ENCODE measurements around the gene CR1.
"Not testable (repeated sequence)": the region's sequence is repeated elsewhere in the genome, so short reads cannot be mapped to it uniquely, and the experiment has no call there.

Gene CR1

DNA sequence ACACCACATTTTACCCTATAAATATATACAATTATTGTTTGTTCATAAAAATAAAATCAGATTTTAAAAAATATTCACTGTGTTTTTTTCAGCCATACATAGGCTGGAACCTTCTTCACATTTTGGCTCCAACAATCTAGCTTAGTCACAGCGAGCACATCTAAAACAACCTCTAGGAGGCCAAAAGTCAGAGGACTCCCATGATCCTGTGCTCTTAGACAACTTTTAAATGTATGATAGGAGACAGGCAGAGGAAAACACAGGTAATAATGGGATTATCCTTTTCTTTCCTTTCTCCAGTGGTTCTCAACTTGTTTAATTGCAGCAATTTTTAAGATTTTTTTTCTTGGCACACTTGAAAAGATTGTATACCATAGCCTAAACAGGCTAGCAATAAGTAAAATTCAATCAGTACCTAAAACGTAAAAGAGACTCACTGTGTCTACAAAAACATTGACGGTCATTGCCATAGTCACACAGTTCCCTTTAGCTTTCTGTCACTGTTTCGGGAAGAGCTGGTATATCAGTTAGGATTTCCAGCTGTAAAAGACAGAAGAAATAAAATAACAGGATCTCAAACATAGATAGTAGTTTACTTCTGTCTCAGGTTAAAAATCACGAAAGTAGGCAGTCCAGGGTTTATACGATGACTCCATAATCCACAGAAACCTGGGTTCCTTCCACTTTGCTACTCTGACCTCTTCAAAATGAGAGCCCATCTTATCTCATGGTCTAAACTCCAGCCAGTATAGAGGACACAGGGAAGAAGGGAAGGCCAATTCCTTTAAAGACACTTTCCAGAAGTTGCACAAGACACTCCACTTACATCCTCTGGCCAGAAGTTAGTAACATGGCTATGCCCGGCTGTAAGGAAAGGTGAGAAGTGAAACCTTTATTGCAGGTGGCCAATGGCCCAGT, 109.7 kb downstream of the CR1 start:
- Mint-ChIP-seq H3K4me1 (no peaks in the 10 kb centered on the region), H3K4me3 (no peak overlapping the region), H3K9me3 (no peaks in the 10 kb centered on the region), H3K27ac (no peak overlapping the region), H3K27me3 (no peaks in the 10 kb centered on the region)
- DNase-seq (no peak), ATAC-seq (no peak)

DNA sequence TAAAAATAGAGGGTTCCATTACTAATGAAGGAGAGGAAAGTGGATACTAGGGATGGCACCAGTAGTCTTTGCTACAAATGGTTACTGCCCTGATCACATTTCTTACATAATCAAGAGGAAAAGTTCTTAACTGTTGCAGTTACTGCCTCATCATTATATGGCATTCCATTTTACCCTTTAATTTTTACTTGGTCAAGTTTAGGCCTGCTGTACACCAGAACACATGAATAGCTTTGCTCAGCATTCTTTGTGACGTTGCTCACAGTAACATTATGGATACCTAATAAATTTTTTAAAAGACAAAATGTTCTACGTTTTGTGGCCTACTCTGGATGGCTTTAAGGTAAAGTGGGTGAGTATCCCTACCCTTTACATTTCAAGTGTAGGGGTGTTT, 110.4 kb downstream of the CR1 start:
- no peaks in the 10 kb centered on the region for H3K4me1 Mint-ChIP-seq
- no peak for ATAC-seq
- no peaks in the 10 kb centered on the region for H3K27me3 Mint-ChIP-seq
- no peaks in the 10 kb centered on the region for H3K9me3 Mint-ChIP-seq
- H3K27ac Mint-ChIP-seq = no peak overlapping the region
- no peak for DNase-seq
- no peak overlapping the region for H3K4me3 Mint-ChIP-seq

DNA sequence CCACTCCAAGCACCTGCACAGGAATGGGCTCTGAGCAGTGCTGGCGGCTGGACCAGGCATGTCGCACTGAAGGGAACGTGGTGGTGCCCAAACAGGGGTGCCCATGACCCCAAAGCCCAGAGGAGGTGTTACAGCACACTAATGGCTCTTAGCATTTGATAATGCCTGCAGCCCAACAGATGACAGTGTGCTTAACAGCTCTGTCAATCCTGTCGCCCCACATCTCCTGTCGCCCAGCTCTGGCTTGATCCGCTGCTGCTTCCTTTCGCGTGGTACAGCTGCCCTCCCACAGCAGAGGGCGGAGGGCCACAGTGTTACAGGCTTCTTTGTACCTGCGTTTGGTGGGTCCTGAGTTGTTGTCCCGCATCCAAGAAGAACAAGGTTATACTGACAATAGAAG, 116.8 kb downstream of the CR1 start:
- Mint-ChIP-seq H3K27ac (no peak overlapping the region), H3K4me3 (no peak overlapping the region), H3K27me3 (no peaks in the 10 kb centered on the region), H3K4me1 (no peaks in the 10 kb centered on the region), H3K9me3 (no peaks in the 10 kb centered on the region)
- ATAC-seq (no peak), DNase-seq (no peak)

DNA sequence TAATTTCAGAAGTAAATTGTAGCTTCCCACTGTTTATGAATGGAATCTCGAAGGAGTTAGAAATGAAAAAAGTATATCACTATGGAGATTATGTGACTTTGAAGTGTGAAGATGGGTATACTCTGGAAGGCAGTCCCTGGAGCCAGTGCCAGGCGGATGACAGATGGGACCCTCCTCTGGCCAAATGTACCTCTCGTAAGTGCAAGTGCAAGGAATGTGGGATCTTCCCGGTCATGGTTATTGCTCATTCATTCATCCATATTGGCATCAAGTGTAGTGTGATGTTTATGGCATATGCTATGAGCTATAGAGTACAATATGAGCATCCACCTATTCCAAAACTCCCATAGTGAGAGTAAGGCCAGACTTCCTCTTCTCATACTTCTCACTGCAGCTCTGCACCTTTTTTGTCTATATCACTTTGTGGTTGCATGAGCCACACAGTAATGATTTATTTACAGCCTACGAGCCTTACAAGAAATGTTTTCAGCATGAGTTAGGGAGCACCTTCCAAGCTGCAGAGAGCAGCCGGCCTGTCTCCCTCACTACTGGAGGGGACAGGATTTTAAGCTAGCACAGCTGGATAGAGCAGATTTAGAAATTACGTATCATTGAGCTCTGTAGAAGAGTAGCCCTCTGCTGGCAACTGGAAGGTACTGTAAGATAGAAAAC, 124.0 kb downstream of the CR1 start:
- no peaks in the 10 kb centered on the region for H3K4me1 Mint-ChIP-seq
- H3K27me3 Mint-ChIP-seq = no peaks in the 10 kb centered on the region
- H3K27ac Mint-ChIP-seq = no peak overlapping the region
- H3K9me3 Mint-ChIP-seq = no peaks in the 10 kb centered on the region
- DNase-seq (peak in 1 of 2 donors; percentile 19), ATAC-seq (peak; percentile 85)
- H3K4me3 Mint-ChIP-seq = no peak overlapping the region

DNA sequence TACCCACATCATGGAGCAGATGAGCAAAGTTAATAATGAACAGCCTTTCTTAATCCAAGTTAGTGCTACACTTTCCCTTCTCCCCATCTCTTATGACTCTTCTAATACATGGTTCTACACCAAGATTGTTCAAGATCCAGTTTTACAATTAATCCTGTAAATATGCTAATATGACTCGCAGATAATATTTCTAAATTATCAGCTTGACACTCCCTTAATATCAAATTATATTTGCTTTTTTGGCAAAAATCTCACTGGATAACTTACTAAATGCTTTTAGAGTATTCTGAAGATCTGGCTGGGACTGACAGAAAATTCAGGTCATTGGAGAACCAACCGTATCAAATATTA, 124.6 kb downstream of the CR1 start:
- Mint-ChIP-seq H3K4me3 (no peak overlapping the region), H3K9me3 (no peaks in the 10 kb centered on the region), H3K27ac (no peak overlapping the region), H3K4me1 (no peaks in the 10 kb centered on the region), H3K27me3 (no peaks in the 10 kb centered on the region)
- no peak for DNase-seq
- ATAC-seq = no peak

DNA sequence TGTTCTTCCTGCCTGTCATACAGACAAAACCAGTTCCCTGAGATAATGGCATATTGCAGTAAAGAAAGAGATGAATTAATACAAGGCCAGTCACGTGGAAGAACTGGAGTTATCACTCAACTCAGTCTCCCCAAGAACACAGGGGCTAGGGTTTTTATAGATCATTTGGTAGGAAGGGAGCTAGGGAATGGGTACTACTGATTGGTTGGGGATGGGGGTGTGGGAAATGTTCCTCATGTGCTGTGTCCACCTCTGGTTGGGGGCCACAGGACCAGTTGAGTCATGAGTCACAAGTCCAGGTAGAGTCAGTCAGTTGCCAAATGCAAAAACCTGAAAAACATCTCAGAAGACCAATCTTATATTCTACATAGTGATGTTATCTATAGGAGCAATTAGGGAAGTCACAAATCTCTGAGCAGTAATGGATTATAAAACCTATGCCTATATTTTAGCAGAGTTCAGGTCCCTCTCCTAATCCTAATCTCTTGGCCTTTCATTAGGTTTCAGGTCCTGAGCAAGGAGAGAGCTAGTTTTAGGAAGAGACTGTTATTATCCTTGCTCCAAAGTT, 129.6 kb downstream of the CR1 start:
- H3K4me3 Mint-ChIP-seq, ATAC-seq, H3K4me1 Mint-ChIP-seq, DNase-seq, H3K27ac Mint-ChIP-seq, H3K9me3 Mint-ChIP-seq, H3K27me3 Mint-ChIP-seq: not testable (repeated sequence)

DNA sequence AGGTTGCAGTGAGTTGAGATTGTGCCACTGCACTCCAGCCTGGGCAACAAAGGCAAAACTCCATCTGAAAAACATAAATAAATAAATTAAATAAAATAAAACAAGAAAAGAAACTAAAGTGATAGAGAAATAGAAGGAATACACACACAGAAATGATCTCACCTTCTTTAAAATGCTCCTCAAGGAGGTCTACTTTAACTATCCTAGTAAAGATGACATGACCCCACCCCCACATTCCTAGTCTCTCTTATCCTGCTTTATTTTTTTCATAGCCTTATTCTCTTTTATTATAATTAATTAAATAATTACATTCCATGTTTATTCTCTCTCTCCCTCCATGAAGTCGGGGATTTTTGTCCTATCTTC, 131.0 kb downstream of the CR1 start:
- H3K9me3 Mint-ChIP-seq = no peaks in the 10 kb centered on the region
- DNase-seq = no peak
- no peaks in the 10 kb centered on the region for H3K27me3 Mint-ChIP-seq

DNA sequence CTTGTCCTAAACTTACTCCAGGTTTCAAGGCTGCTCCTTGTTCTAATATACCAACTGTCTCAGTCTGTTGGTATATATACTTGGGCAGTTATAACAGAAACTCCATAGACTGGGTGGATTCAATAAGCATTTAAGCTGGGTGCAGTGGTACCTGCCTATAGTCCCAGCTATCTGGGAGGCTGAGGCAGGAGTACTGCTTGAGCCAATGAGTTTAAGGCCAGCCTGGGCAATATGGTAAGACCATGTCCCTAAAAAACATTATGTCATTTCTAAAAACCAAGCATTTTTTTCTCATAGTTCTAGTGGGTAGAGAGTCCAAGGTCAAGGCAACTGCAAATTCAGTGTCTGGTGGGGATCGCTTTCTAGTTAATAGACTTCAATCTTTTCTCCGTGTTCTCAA, 131.5 kb downstream of the CR1 start:
- H3K4me3 Mint-ChIP-seq = no peak overlapping the region
- no peaks in the 10 kb centered on the region for H3K27me3 Mint-ChIP-seq
- H3K9me3 Mint-ChIP-seq = no peaks in the 10 kb centered on the region
- no peak overlapping the region for H3K27ac Mint-ChIP-seq
- DNase-seq = no peak
- no peak for ATAC-seq
- no peaks in the 10 kb centered on the region for H3K4me1 Mint-ChIP-seq

More for the DNA sequence above, 131.0 kb downstream of the CR1 start:
- Mint-ChIP-seq H3K27ac (no peak overlapping the region), H3K4me1 (no peaks in the 10 kb centered on the region), H3K4me3 (no peak overlapping the region)
- no peak for ATAC-seq

DNA sequence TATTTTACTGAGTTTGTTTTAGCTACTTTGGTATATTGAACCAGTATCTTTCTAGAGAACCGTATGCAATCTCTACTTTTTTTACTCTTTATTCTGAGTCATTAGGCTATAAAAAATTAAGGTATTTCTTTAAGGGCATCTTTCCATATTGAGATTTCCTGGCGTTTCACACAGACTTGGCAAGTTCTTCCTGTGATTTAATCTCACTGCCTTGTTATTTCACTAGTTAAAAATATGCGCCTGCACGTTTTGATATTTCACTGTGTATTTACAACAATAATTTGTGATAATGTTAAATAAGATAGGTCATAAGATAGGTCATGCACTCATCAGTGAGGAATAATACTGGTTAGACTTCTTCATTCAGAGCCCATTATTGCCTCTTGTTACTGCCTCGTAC, 132.8 kb downstream of the CR1 start:
- no peak for ATAC-seq
- Mint-ChIP-seq H3K9me3 (no peaks in the 10 kb centered on the region), H3K27ac (no peak overlapping the region)

DNA sequence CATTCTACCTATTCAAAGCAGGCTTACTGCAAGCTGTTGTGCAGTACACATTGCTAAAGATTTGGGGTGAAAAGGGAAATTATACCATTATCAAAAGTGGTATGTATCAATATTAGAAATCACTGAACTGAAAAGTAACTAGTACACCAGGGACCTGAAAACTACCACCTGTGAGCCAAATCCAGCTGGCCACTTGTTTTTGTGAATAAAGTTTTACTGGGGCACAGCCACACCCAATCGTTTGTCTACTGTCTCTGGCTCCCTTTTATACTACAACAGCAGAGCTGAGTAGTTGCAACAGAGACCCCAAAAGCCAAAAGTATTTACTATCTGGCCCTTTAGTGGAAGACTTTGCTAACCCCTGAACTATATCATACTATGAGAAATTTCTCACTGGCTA, 135.2 kb downstream of the CR1 start:
- no peak for ATAC-seq
- DNase-seq = no peak
- Mint-ChIP-seq H3K9me3 (no peaks in the 10 kb centered on the region), H3K27me3 (no peaks in the 10 kb centered on the region), H3K4me3 (no peak overlapping the region), H3K4me1 (no peaks in the 10 kb centered on the region), H3K27ac (no peak overlapping the region)

More for the DNA sequence above, 132.8 kb downstream of the CR1 start:
- Mint-ChIP-seq H3K4me3 (no peak overlapping the region), H3K4me1 (no peaks in the 10 kb centered on the region), H3K27me3 (no peaks in the 10 kb centered on the region)
- no peak for DNase-seq

DNA sequence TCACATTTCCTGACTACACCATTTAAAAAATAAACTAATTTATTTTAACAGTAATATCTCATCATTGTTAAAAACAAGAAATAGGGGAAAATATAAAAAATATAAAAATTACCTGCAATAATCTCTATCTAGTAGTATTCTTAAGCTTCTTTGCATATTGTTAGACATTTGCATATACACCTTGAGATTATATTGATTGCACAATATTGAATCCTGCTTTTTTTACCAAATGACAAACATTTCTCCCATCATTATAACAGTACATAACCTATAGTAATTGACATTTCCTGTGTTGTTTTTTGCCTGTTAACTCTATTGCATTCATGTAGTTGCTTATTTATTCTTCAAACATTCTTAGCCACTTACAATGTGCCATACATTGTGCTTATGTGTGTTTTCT, 137.3 kb downstream of the CR1 start:
- H3K27me3 Mint-ChIP-seq = no peaks in the 10 kb centered on the region
- no peak overlapping the region for H3K4me3 Mint-ChIP-seq
- no peaks in the 10 kb centered on the region for H3K4me1 Mint-ChIP-seq
- H3K9me3 Mint-ChIP-seq = no peaks in the 10 kb centered on the region
- ATAC-seq = no peak
- no peak for DNase-seq
- H3K27ac Mint-ChIP-seq = no peak overlapping the region

DNA sequence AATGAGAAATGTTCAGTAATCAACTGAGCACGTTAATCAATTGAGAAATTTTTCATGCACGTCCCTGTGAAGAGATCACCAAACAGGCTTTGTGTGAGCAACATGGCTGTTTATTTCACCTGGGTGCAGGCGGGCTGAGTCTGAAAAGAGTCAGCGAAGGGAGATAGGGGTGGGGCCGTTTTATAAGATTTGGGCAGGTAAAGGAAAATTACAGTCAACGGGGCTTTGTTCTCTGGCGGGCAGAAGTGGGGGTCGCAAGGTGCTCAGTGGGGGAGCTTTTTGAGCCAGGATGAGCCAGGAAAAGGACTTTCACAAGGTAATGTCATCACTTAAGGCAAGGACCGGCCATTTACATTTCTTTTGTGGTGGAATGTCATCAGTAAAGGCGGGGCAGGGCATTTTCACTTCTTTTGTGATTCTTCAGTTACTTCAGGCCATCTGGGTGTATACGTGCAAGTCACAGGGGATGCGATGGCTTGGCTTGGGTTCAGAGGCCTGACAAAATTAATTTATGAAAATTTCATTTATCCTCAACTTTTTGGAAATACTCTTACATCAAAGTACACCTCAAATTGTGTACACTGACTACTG, 137.8 kb downstream of the CR1 start:
- peak overlapping the region in 1 of 2 donors; percentile 43 for H3K27ac Mint-ChIP-seq
- not testable (repeated sequence) for ATAC-seq, H3K9me3 Mint-ChIP-seq, H3K4me3 Mint-ChIP-seq, DNase-seq, H3K27me3 Mint-ChIP-seq, H3K4me1 Mint-ChIP-seq

DNA sequence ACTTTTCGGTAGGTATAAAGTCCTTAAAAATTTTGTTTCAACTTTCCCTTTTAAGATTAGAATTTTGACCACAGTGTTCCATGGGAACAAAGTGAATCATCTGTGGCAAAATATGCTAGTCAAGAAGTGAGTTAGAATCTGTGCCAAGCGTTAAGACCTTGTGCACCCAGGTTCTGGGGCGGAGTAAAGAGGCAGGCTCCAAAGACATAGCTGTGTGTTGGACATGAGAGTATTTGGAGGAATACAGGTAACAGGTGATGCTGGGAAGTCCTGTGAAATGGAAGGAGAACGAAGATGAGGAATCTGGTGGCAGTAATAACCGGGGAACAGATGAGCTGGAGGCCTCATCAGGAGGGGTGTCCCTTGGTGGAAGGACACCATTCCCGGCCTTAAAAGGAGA, 138.3 kb downstream of the CR1 start:
- not testable (repeated sequence) for H3K9me3 Mint-ChIP-seq, H3K27me3 Mint-ChIP-seq, H3K27ac Mint-ChIP-seq, DNase-seq, H3K4me1 Mint-ChIP-seq, ATAC-seq, H3K4me3 Mint-ChIP-seq

DNA sequence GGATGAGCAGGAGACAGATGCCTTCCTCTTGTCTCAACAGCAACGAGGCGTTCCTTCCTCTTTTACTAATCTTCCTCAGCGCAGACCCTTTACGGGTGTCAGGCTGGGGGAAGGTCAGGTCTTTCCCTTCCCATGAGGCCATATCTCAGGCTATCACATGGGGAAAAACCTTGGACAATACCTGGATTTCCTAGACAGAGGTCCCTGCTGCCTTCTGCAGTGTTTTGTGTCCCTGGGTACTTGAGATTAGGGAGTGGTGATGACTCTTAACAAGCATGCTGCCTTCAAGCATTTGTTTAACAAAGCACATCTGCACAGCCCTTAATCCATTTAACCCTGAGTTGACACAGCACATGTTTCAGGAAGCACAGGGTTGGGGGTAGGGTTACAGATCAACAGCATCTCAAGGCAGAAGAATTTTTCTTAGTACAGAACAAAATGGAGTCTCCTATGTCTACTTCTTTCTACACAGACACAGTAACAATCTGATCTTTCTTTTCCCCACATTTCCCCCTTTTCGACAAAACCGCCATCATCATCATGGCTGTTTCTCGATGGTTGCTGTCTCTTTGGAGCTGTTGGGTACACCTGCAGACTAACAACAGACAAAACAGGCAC, 139.7 kb downstream of the CR1 start:
- DNase-seq, ATAC-seq, H3K9me3 Mint-ChIP-seq, H3K4me1 Mint-ChIP-seq, H3K27ac Mint-ChIP-seq, H3K4me3 Mint-ChIP-seq, H3K27me3 Mint-ChIP-seq: not testable (repeated sequence)

DNA sequence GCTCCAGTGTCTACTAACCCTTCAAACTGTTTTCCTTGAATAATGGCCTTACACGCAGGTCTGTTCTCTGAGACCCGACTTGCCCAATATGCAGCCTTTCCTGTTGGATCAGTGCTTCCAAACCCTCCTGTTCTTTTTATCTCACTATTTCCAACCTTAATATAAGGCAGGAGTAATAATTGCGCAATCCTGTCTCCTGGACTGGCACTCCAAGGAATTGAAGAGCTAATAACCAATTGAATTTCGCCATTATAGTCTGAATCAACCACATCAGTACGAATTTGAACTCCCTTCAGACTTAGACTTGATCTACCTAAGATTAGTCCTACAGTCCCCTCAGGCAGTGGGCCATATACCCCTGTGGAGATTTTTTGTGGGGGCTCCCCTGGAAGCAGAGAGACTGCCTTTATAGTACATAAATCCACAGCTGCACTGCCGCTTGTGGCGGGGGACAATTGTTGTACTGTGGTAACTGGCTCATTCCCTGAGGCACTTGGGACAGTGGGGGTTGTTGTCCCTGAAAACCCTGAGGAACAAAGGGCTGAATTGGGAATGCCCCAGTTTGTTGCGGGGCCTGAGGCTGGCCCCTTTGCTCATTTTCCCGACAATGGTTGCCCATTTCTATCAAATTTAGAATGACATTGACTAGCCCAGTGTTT, 142.7 kb downstream of the CR1 start:
- not testable (repeated sequence) for DNase-seq, H3K27me3 Mint-ChIP-seq, H3K4me3 Mint-ChIP-seq, H3K27ac Mint-ChIP-seq, H3K9me3 Mint-ChIP-seq, ATAC-seq, H3K4me1 Mint-ChIP-seq
